SK-N-SH (cell line): ENCODE measurements around the gene NKAIN1. TPM values are rescaled to one million over a fixed set of nuclear protein-coding genes. Genes with fewer than 3 reads are reported as not detected.
"Not testable (repeated sequence)": the region's sequence is repeated elsewhere in the genome, so short reads cannot be mapped to it uniquely, and the experiment has no call there.

ENCODE experiments used
- CTCF ChIA-PET: fragments of 300-600, 350-600 bp; formaldehyde crosslinking; extraction: SDS; loops from one replicate; lab custom pipeline; 2021; lab: Yijun Ruan, JAX
- POLR2A ChIA-PET: fragments of 350-600 bp; sonication (Branson Sonifier 250); formaldehyde crosslinking; extraction: SDS; loops from one replicate; lab custom pipeline; 2020; ENCODE audit warnings: antibody characterized with exemption, inconsistent platforms; lab: Yijun Ruan, JAX
- DNase-seq: peaks from one replicate; pipeline ENCODE4 v3.0.0; 2012
- H2AFZ ChIP-seq: fragments of 200-600 bp; sonication (generic); 2 replicates; pipeline ENCODE4 v1.8.1; 2016; ENCODE audit warnings: antibody characterized with exemption, mild to moderate bottlenecking, low read depth
- H3F3A ChIP-seq: fragments of 200-600 bp; sonication (generic); replicated peaks from 2 replicates; pipeline ENCODE3; 2016; ENCODE audit warnings: antibody characterized with exemption, mild to moderate bottlenecking; ENCODE audit not compliant: insufficient read depth
- H3K27ac ChIP-seq, 2 experiments: fragments of 200-500 bp in 1 of 2; fragments of 200-600 bp in 1 of 2; sonication (Bioruptor generic) in 1 of 2; sonication (generic), shearing (Covaris generic) in 1 of 2; 2 replicates each; pipeline versions ENCODE4 v1.5.1 to v1.6.1; 2014 to 2016; ENCODE audit warnings: low read depth in 2 of 2, inconsistent platforms in 1 of 2, low read length in 1 of 2, mild to moderate bottlenecking in 1 of 2, mixed read lengths in 1 of 2
- H3K27me3 ChIP-seq: fragments of 200-600 bp; sonication (generic), shearing (Covaris generic); 2 replicates; pipeline ENCODE4 v1.6.1; 2016; ENCODE audit warnings: mixed run types; ENCODE audit not compliant: insufficient read depth
- H3K36me3 ChIP-seq, 2 experiments: fragments of 200-500 bp in 1 of 2; fragments of 200-600 bp in 1 of 2; sonication (Bioruptor generic) in 1 of 2; sonication (generic) in 1 of 2; replicated peaks in 1 of 2; 2 replicates each; pipeline versions ENCODE3 to v1.5.1; 2014 to 2016; ENCODE audit warnings: low read length in 1 of 2, mild to moderate bottlenecking in 1 of 2; ENCODE audit not compliant: insufficient read depth in 2 of 2, control insufficient read depth in 1 of 2
- H3K4me1 ChIP-seq, 2 experiments: fragments of 200-500 bp in 1 of 2; fragments of 200-600 bp in 1 of 2; sonication (Bioruptor generic) in 1 of 2; sonication (generic), shearing (Covaris generic) in 1 of 2; 2 replicates each; pipeline versions ENCODE4 v1.5.1 to v1.6.1; 2014 to 2016; ENCODE audit warnings: low read depth in 1 of 2, low read length in 1 of 2, mixed run types in 1 of 2; ENCODE audit not compliant: insufficient read depth in 2 of 2, control insufficient read depth in 1 of 2
- H3K4me2 ChIP-seq: fragments of 200-600 bp; sonication (generic), shearing (Covaris generic); 2 replicates; pipeline ENCODE4 v1.6.1; 2017; ENCODE audit warnings: mixed run types
- H3K4me3 ChIP-seq, 2 experiments: fragments of 200-500 bp in 1 of 2; fragments of 200-600 bp in 1 of 2; sonication (Bioruptor generic) in 1 of 2; sonication (generic), shearing (Covaris generic) in 1 of 2; 2 replicates each; pipeline versions ENCODE4 v1.5.1 to v1.8.1; 2014 to 2016; ENCODE audit warnings: low read depth in 2 of 2, inconsistent platforms in 1 of 2, low read length in 1 of 2, mild to moderate bottlenecking in 1 of 2, mixed read lengths in 1 of 2, moderate library complexity in 1 of 2
- H3K79me2 ChIP-seq: fragments of 200-600 bp; sonication (generic); 2 replicates; pipeline ENCODE4 v1.8.1; 2017; ENCODE audit warnings: mild to moderate bottlenecking; ENCODE audit not compliant: insufficient read depth
- H3K9ac ChIP-seq: fragments of 200-600 bp; sonication (generic); 2 replicates; pipeline ENCODE4 v1.6.1; 2017; ENCODE audit warnings: mixed run types
- H3K9me2 ChIP-seq: fragments of 200-600 bp; sonication (generic); 2 replicates; pipeline ENCODE4 v1.6.1; 2017; ENCODE audit warnings: mixed run types
- H3K9me3 ChIP-seq: fragments of 200-600 bp; sonication (generic); 2 replicates; pipeline ENCODE4 v1.6.1; 2017; ENCODE audit warnings: mixed run types, mild to moderate bottlenecking, moderate library complexity
- H4K20me1 ChIP-seq: fragments of 200-600 bp; sonication (generic); 2 replicates; pipeline ENCODE4 v1.6.1; 2017; ENCODE audit warnings: mild to moderate bottlenecking, mixed run types; ENCODE audit not compliant: insufficient read depth
- CHD2 ChIP-seq: fragments of 150-350 bp; IDR thresholded peaks from 2 replicates; pipeline ENCODE4 v1.6.1; 2018; ENCODE audit warnings: low read length; ENCODE audit not compliant: partially characterized antibody
- PBX3 ChIP-seq: IDR thresholded peaks from 2 replicates; pipeline ENCODE4; 2012
- RCOR1 ChIP-seq: fragments of 150-350 bp; IDR thresholded peaks from 2 replicates; pipeline ENCODE4 v1.6.1; 2017; ENCODE audit warnings: antibody characterized with exemption, low read length
- YY1 ChIP-seq: IDR thresholded peaks from 2 replicates; pipeline ENCODE4 v1.4.0; 2012; ENCODE audit warnings: low read depth, mild to moderate bottlenecking
- WGBS: methylation state at CpG from one replicate; pipeline ENCODE4 v1.1.6; 2017; ENCODE audit warnings: low lambda C conversion rate; 5-methylcytosine and 5-hydroxymethylcytosine counted together
- polyA plus RNA-seq, 3 experiments: library from polyadenylated mRNA; depleted of rRNA; stranded (reverse); fragments of >200 nt; gene quantifications; 2 replicates each; pipeline ENCODE4 v1.2.3, GENCODE V29; 2012
- TF ChIP-seq, protein P1 (sequence below): IDR thresholded peaks from 2 replicates; pipeline ENCODE4 v1.4.0; 2012; ENCODE audit warnings: low read depth, borderline replicate concordance
- TF ChIP-seq, protein P2 (sequence below): IDR thresholded peaks from 2 replicates; pipeline ENCODE4 v1.4.0; 2012; ENCODE audit warnings: low read depth, borderline replicate concordance

Gene NKAIN1
- polyA plus RNA-seq, 1 of the 3 experiments (the other 2 are of a cell fraction), result 0.54 TPM

GRCh38 chr1:31138797-31139521 lies 100.7 kb downstream of the NKAIN1 start:
- H3K36me3 ChIP-seq, H3K4me1 ChIP-seq, DNase-seq, H3K27ac ChIP-seq, H3F3A ChIP-seq, H4K20me1 ChIP-seq, H3K9me2 ChIP-seq, H3K79me2 ChIP-seq, H3K4me2 ChIP-seq, H3K9ac ChIP-seq, H3K9me3 ChIP-seq, POLR2A ChIA-PET, H3K27me3 ChIP-seq, H3K4me3 ChIP-seq, H2AFZ ChIP-seq: not testable (repeated sequence)
- WGBS, result 86% methylated on average over 12 of the region's 12 CpGs
- CTCF ChIA-PET, result interaction anchor here (0.7 kb wide), 1 partner anchor 129 kb away, joined by 3 read pairs; no protein-coding TSS in a partner anchor

GRCh38 chr1:31137873-31138272 lies 101.8 kb downstream of the NKAIN1 start:
- H3K79me2 ChIP-seq, H3K4me1 ChIP-seq, H3K9me3 ChIP-seq, H3K9ac ChIP-seq, H3K36me3 ChIP-seq, POLR2A ChIA-PET, H2AFZ ChIP-seq, H3K9me2 ChIP-seq, DNase-seq, H3F3A ChIP-seq, H3K4me3 ChIP-seq, H3K27me3 ChIP-seq, H4K20me1 ChIP-seq, H3K4me2 ChIP-seq, H3K27ac ChIP-seq: not testable (repeated sequence)
- 80% methylated on average over 3 of the region's 3 CpGs for WGBS
- CTCF ChIA-PET, result interaction anchor here (0.5 to 0.6 kb wide), 2 partner anchors 15 to 92 kb away, joined by 3 read pairs; no protein-coding TSS in a partner anchor

DNA sequence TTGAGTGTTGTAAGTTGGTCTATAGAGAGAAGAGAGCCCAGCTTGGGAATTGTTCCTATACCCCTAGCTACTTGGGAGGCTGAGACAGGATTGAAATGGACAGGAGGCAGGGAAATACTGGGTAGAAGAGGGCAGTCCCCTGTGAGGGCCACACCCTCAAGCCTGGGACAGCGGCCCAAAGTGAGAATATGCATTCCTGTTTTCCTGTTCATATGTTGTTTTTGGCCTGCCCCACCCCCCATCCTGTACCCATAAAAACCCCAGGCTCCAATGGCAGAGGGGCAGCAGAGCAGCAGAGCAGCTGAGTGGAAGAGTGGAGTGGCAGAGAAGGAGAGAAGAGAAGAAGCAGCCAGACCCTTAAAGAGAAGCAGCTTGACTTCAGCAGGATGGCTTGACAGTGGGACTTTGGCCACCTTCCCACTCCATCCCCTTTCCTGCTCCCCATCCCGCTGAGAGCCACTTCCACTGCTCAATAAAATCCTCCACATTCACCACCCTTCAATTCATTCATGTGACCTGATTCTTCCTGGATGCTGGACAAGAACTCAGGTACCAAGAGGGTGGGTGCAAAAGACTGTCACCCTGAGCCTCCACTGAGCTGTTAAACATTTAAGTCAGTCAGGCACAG lies 103.6 kb downstream of the NKAIN1 start:
- H3K9me3 ChIP-seq, result no peaks in the 10 kb centered on the region
- DNase-seq, result no peak
- ChIA-PET CTCF (interaction anchor here (1.0 to 1.4 kb wide), 2 partner anchors 9 to 26 kb away, joined by 3 to 6 read pairs; no protein-coding TSS in a partner anchor), POLR2A (no interaction called here)
- no peaks in the 10 kb centered on the region for H3K36me3 ChIP-seq
- H2AFZ ChIP-seq, result no peak overlapping the region
- H3K4me3 ChIP-seq, result no peak overlapping the region
- WGBS, result 81% methylated on average over 2 of the region's 2 CpGs
- H3K9ac ChIP-seq, result no peak overlapping the region
- no peaks in the 10 kb centered on the region for H3K4me1 ChIP-seq
- no peaks in the 10 kb centered on the region for H3K79me2 ChIP-seq
- H3K9me2 ChIP-seq, result no peaks in the 10 kb centered on the region
- H3F3A ChIP-seq, result no peaks in the 10 kb centered on the region
- no peak for TF ChIP-seq YY1
- TF ChIP-seq, protein P1, sequence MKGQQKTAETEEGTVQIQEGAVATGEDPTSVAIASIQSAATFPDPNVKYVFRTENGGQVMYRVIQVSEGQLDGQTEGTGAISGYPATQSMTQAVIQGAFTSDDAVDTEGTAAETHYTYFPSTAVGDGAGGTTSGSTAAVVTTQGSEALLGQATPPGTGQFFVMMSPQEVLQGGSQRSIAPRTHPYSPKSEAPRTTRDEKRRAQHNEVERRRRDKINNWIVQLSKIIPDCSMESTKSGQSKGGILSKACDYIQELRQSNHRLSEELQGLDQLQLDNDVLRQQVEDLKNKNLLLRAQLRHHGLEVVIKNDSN, result no peak
- no peak overlapping the region for H3K4me2 ChIP-seq
- no peaks in the 10 kb centered on the region for H4K20me1 ChIP-seq
- no peaks in the 10 kb centered on the region for H3K27me3 ChIP-seq
- no peak overlapping the region for H3K27ac ChIP-seq

DNA sequence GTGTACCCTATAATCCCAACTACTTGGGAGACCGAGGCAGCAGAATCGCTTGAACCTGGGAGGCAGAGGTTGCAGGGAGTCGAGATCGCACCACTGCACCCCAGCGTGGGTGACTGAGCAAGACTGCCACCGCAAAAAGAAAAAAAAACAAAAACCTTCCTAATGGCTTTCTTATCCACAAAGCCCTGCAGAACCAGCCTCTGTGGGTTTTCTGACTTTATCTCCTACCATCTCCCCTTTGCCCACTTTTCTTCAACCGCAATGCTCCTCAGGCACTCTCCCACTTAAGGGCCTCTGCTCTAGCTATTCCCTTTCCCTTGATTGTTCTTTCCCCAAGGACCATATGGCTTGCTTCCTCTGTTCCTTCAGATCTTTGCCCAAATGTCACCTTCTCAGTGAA lies 106.3 kb downstream of the NKAIN1 start:
- Histone ChIP-seq H3K27ac (no peak overlapping the region), H2AFZ (no peak overlapping the region), H3K4me2 (no peak overlapping the region), H3K4me3 (no peak overlapping the region), H3K9ac (no peak overlapping the region), H3K36me3 (no peaks in the 10 kb centered on the region), H3K4me1 (no peaks in the 10 kb centered on the region), H3K79me2 (no peaks in the 10 kb centered on the region), H3K9me2 (no peaks in the 10 kb centered on the region), H4K20me1 (no peaks in the 10 kb centered on the region), H3K9me3 (no peaks in the 10 kb centered on the region), H3F3A (no peaks in the 10 kb centered on the region), H3K27me3 (no peaks in the 10 kb centered on the region)
- ChIA-PET POLR2A (no interaction called here), CTCF (no interaction called here)
- TF ChIP-seq PBX3 (no peak), RCOR1 (no peak), CHD2 (no peak)
- TF ChIP-seq, protein P2, sequence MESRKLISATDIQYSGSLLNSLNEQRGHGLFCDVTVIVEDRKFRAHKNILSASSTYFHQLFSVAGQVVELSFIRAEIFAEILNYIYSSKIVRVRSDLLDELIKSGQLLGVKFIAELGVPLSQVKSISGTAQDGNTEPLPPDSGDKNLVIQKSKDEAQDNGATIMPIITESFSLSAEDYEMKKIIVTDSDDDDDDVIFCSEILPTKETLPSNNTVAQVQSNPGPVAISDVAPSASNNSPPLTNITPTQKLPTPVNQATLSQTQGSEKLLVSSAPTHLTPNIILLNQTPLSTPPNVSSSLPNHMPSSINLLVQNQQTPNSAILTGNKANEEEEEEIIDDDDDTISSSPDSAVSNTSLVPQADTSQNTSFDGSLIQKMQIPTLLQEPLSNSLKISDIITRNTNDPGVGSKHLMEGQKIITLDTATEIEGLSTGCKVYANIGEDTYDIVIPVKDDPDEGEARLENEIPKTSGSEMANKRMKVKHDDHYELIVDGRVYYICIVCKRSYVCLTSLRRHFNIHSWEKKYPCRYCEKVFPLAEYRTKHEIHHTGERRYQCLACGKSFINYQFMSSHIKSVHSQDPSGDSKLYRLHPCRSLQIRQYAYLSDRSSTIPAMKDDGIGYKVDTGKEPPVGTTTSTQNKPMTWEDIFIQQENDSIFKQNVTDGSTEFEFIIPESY, result no peak
- no peak for DNase-seq
- 85% methylated on average over 7 of the region's 7 CpGs for WGBS
